CD4-positive, alpha-beta memory T cell (primary cell): ENCODE measurements around the gene FRMD7. TPM values are rescaled to one million over a fixed set of nuclear protein-coding genes. Genes with fewer than 3 reads are reported as not detected.

Source experiments
- CTCF ChIA-PET: fragments of 350-600 bp; sonication (Branson Sonifier 250); formaldehyde crosslinking; loops from one replicate; lab custom pipeline; 2021; ENCODE audit warnings: inconsistent platforms; ENCODE audit not compliant: partially characterized antibody; lab: Charles Lee
- POLR2A ChIA-PET: fragments of 350-600 bp; sonication (Branson Sonifier 250); formaldehyde crosslinking; loops from one replicate; lab custom pipeline; 2021; ENCODE audit not compliant: partially characterized antibody; lab: Charles Lee
- DNase-seq, 5 donors: peaks; one replicate each; pipeline versions ENCODE4 v3.0.0 to v3.0.0-alpha.2; 2020 to 2022; ENCODE audit warnings: mixed read lengths in 1 of 5
- H3K27ac ChIP-seq: one replicate; pipeline ENCODE4 v1.7.0; 2013; ENCODE audit warnings: low read depth, low read length
- H3K27me3 ChIP-seq: 2 replicates; pipeline ENCODE4 v1.7.0; 2013; ENCODE audit warnings: mild to moderate bottlenecking, low read length, moderate library complexity; ENCODE audit not compliant: insufficient read depth
- H3K36me3 ChIP-seq: 2 replicates; pipeline ENCODE4 v1.7.0; 2013; ENCODE audit warnings: mild to moderate bottlenecking, low read length, moderate library complexity; ENCODE audit not compliant: insufficient read depth
- H3K4me1 ChIP-seq: 2 replicates; pipeline ENCODE4 v1.7.0; 2013; ENCODE audit warnings: mild to moderate bottlenecking, low read length, moderate library complexity; ENCODE audit not compliant: insufficient read depth
- H3K4me3 ChIP-seq, 2 donors: one replicate each; pipeline ENCODE4 v1.7.0; 2013; ENCODE audit warnings: low read length in 2 of 2, mild to moderate bottlenecking in 1 of 2
- H3K9me3 ChIP-seq, 2 donors: one replicate each; pipeline ENCODE4 v1.7.0; 2013; ENCODE audit warnings: low read length in 2 of 2, control low read depth in 1 of 2; ENCODE audit not compliant: control insufficient read depth in 1 of 2
- H3K27ac Mint-ChIP-seq, 7 donors: one replicate each; pipeline ENCODE4 v1.8.0; 2020 to 2021; ENCODE audit warnings: mixed read lengths in 7 of 7, mild to moderate bottlenecking in 6 of 7, inconsistent platforms in 3 of 7, moderate library complexity in 3 of 7
- H3K27me3 Mint-ChIP-seq, 2 donors: one replicate each; pipeline ENCODE4 v1.8.0; 2020 to 2021; ENCODE audit warnings: mixed read lengths in 2 of 2
- H3K36me3 Mint-ChIP-seq, 2 donors: one replicate each; pipeline ENCODE4 v1.8.0; 2020 to 2021; ENCODE audit warnings: mixed read lengths in 2 of 2, inconsistent platforms in 1 of 2, mild to moderate bottlenecking in 1 of 2
- H3K4me1 Mint-ChIP-seq, 4 donors: one replicate each; pipeline ENCODE4 v1.8.0; 2020 to 2021; ENCODE audit warnings: mixed read lengths in 4 of 4, mild to moderate bottlenecking in 1 of 4
- H3K4me3 Mint-ChIP-seq, 8 donors: one replicate each; pipeline ENCODE4 v1.8.0; 2020 to 2021; ENCODE audit warnings: mixed read lengths in 8 of 8, mild to moderate bottlenecking in 7 of 8, moderate library complexity in 6 of 8, inconsistent platforms in 3 of 8
- H3K9me3 Mint-ChIP-seq, 8 donors: one replicate each; pipeline ENCODE4 v1.8.0; 2020 to 2021; ENCODE audit warnings: mixed read lengths in 8 of 8, mild to moderate bottlenecking in 5 of 8, inconsistent platforms in 3 of 8, moderate library complexity in 1 of 8
- intact Hi-C: fragments of 100-400 bp; cut with micrococcal nuclease; formaldehyde crosslinking; loops from one replicate; pipeline ENCODE4 v1.15.1; 2023
- polyA plus RNA-seq, 2 donors: library from polyadenylated mRNA; unstranded; fragments of 300-500 nt; fragmentation: Illumina TruSeq; gene quantifications; one replicate each; pipeline ENCODE4 v1.2.3, GENCODE V29; 2021
- total RNA-seq, 2 experiments: library from RNA; stranded (reverse); gene quantifications; one replicate each; pipeline ENCODE4 v1.2.3, GENCODE V29; 2021

The FRMD7 gene
- total and polyA plus RNA-seq, 4 experiments from 2014 or later, result not detected

GRCh38 chrX:132085786-132086185 is 42.0 kb downstream of the FRMD7 start:
- no peak overlapping the region for H3K27ac ChIP-seq
- no peak overlapping the region for H3K4me3 ChIP-seq
- ChIA-PET POLR2A (no interaction called here), CTCF (no interaction called here)
- peaks cover 0 to 2% (median 0%) of the 10 kb centered on the region in 8 donors for H3K9me3 Mint-ChIP-seq
- peaks cover 0 to under 1% (median under 1%) of the 10 kb centered on the region in 4 donors for H3K4me1 Mint-ChIP-seq
- H3K27me3 ChIP-seq, result no peaks in the 10 kb centered on the region
- no peaks in the 10 kb centered on the region for H3K36me3 Mint-ChIP-seq
- H3K36me3 ChIP-seq, result no peaks in the 10 kb centered on the region
- intact Hi-C loops, result no loop called here
- H3K27ac Mint-ChIP-seq, result no peak overlapping the region
- no peak for DNase-seq
- no peaks in the 10 kb centered on the region for H3K9me3 ChIP-seq
- no peak overlapping the region for H3K4me3 Mint-ChIP-seq
- H3K4me1 ChIP-seq, result no peaks in the 10 kb centered on the region
- peaks cover 0 to 3% of the 10 kb centered on the region in 2 donors for H3K27me3 Mint-ChIP-seq

GRCh38 chrX:132077912-132078311 is 49.9 kb downstream of the FRMD7 start:
- Histone ChIP-seq H3K27ac (no peak overlapping the region), H3K4me1 (no peaks in the 10 kb centered on the region), H3K27me3 (no peaks in the 10 kb centered on the region), H3K9me3 (no peaks in the 10 kb centered on the region), H3K36me3 (no peaks in the 10 kb centered on the region), H3K4me3 (no peak overlapping the region)
- ChIA-PET POLR2A (interaction anchor here (1.2 kb wide), 1 partner anchor 32 kb away, joined by 3 read pairs; no protein-coding TSS in a partner anchor), CTCF (no interaction called here)
- Mint-ChIP-seq H3K4me1 (no peaks in the 10 kb centered on the region), H3K27me3 (no peaks in the 10 kb centered on the region), H3K9me3 (no peaks in the 10 kb centered on the region), H3K36me3 (peaks cover 0 to 13% of the 10 kb centered on the region in 2 donors), H3K27ac (no peak overlapping the region), H3K4me3 (no peak overlapping the region)
- no peak for DNase-seq
- intact Hi-C loops, result no loop called here

GRCh38 chrX:132077414-132077813 is 50.4 kb downstream of the FRMD7 start:
- ChIA-PET CTCF (interaction anchor here (1.6 kb wide), 1 partner anchor 15 kb away, joined by 3 read pairs; no protein-coding TSS in a partner anchor), POLR2A (no interaction called here)
- no peaks in the 10 kb centered on the region for H3K36me3 ChIP-seq
- H3K4me3 ChIP-seq, result no peak overlapping the region
- Mint-ChIP-seq H3K4me1 (no peaks in the 10 kb centered on the region), H3K27me3 (no peaks in the 10 kb centered on the region), H3K4me3 (no peak overlapping the region), H3K9me3 (no peaks in the 10 kb centered on the region), H3K27ac (peak overlapping the region in 1 of 7 donors; percentile 4), H3K36me3 (peaks cover 0 to 15% of the 10 kb centered on the region in 2 donors)
- no peak overlapping the region for H3K27ac ChIP-seq
- no peaks in the 10 kb centered on the region for H3K4me1 ChIP-seq
- DNase-seq, result no peak
- H3K9me3 ChIP-seq, result no peaks in the 10 kb centered on the region
- intact Hi-C loops, result no loop called here
- no peaks in the 10 kb centered on the region for H3K27me3 ChIP-seq

- Mint-ChIP-seq H3K36me3 (peaks cover 0 to 25% of the 10 kb centered on the region in 2 donors), H3K27me3 (no peaks in the 10 kb centered on the region), H3K4me3 (no peak overlapping the region), H3K9me3 (no peaks in the 10 kb centered on the region), H3K27ac (no peak overlapping the region), H3K4me1 (no peaks in the 10 kb centered on the region)
- Histone ChIP-seq H3K4me3 (no peak overlapping the region), H3K36me3 (peaks cover 6% of the 10 kb centered on the region), H3K4me1 (no peaks in the 10 kb centered on the region), H3K9me3 (no peaks in the 10 kb centered on the region), H3K27me3 (no peaks in the 10 kb centered on the region), H3K27ac (no peak overlapping the region)
- ChIA-PET POLR2A (no interaction called here), CTCF (interaction anchor here (1.3 to 2.8 kb wide), 5 partner anchors 21 to 229 kb away, joined by 3 to 12 read pairs (median 6); partner anchors contain the start of gene RAP2C)
- intact Hi-C loops, result loop anchor here (2.0 kb wide), 2 partner anchors 48 to 230 kb away; partner anchors contain the start of gene STK26
- peak in 1 of 5 donors; percentile 5 for DNase-seq
Observed at GRCh38 chrX:132071254-132071653, 56.6 kb downstream of the FRMD7 start.

- Mint-ChIP-seq H3K4me1 (peaks cover 0 to 4% (median 0%) of the 10 kb centered on the region in 4 donors), H3K36me3 (peaks cover 4 to 17% of the 10 kb centered on the region in 2 donors)
- POLR2A ChIA-PET, result no interaction called here
Observed at GRCh38 chrX:132068405-132068804, 59.4 kb downstream of the FRMD7 start.

GRCh38 chrX:132063862-132064261 is 64.0 kb downstream of the FRMD7 start:
- H3K4me1 ChIP-seq, result no peaks in the 10 kb centered on the region
- no peak overlapping the region for H3K4me3 Mint-ChIP-seq
- no peaks in the 10 kb centered on the region for H3K27me3 ChIP-seq
- ChIA-PET POLR2A (no interaction called here), CTCF (interaction anchor here (1.0 kb wide), 1 partner anchor 222 kb away, joined by 4 read pairs; no protein-coding TSS in a partner anchor)
- H3K36me3 ChIP-seq, result peaks cover 3% of the 10 kb centered on the region
- H3K9me3 Mint-ChIP-seq, result no peaks in the 10 kb centered on the region
- H3K27ac Mint-ChIP-seq, result no peak overlapping the region
- no peaks in the 10 kb centered on the region for H3K27me3 Mint-ChIP-seq
- peaks cover 4 to 9% of the 10 kb centered on the region in 2 donors for H3K36me3 Mint-ChIP-seq
- DNase-seq, result no peak
- no peak overlapping the region for H3K4me3 ChIP-seq
- intact Hi-C loops, result loop anchor here (2.0 kb wide), 1 partner anchor 13 kb away; no protein-coding TSS in a partner anchor
- peaks cover 0 to 4% (median 1%) of the 10 kb centered on the region in 4 donors for H3K4me1 Mint-ChIP-seq
- H3K27ac ChIP-seq, result no peak overlapping the region
- no peaks in the 10 kb centered on the region for H3K9me3 ChIP-seq

More at GRCh38 chrX:132068405-132068804, 59.4 kb downstream of the FRMD7 start:
- Mint-ChIP-seq H3K27ac (no peak overlapping the region), H3K4me3 (no peak overlapping the region), H3K9me3 (no peaks in the 10 kb centered on the region), H3K27me3 (no peaks in the 10 kb centered on the region)
- Histone ChIP-seq H3K27ac (no peak overlapping the region), H3K4me1 (no peaks in the 10 kb centered on the region), H3K4me3 (no peak overlapping the region), H3K27me3 (no peaks in the 10 kb centered on the region), H3K9me3 (no peaks in the 10 kb centered on the region), H3K36me3 (peaks cover 6% of the 10 kb centered on the region)
- CTCF ChIA-PET, result interaction anchor here (1.3 kb wide), 1 partner anchor 13 kb away, joined by 4 read pairs; no protein-coding TSS in a partner anchor
- intact Hi-C loops, result no loop called here
- no peak for DNase-seq

- no peaks in the 10 kb centered on the region for H3K4me1 ChIP-seq
- H3K4me3 ChIP-seq, result no peak overlapping the region
- intact Hi-C loops, result no loop called here
- no peaks in the 10 kb centered on the region for H3K9me3 ChIP-seq
- H3K4me1 Mint-ChIP-seq, result peaks cover 0 to 4% (median 1%) of the 10 kb centered on the region in 4 donors
- POLR2A ChIA-PET, result no interaction called here
- H3K9me3 Mint-ChIP-seq, result no peaks in the 10 kb centered on the region
- H3K36me3 Mint-ChIP-seq, result peaks cover 4 to 7% of the 10 kb centered on the region in 2 donors
- peaks cover 3% of the 10 kb centered on the region for H3K36me3 ChIP-seq
- H3K4me3 Mint-ChIP-seq, result no peak overlapping the region
- no peaks in the 10 kb centered on the region for H3K27me3 ChIP-seq
- DNase-seq, result no peak
- CTCF ChIA-PET, result interaction anchor here (1.0 kb wide), 1 partner anchor 221 kb away, joined by 4 read pairs; no protein-coding TSS in a partner anchor
- no peaks in the 10 kb centered on the region for H3K27me3 Mint-ChIP-seq
- no peak overlapping the region for H3K27ac Mint-ChIP-seq
- no peak overlapping the region for H3K27ac ChIP-seq
Observed at GRCh38 chrX:132063334-132063733, 64.5 kb downstream of the FRMD7 start.
